Body of pancreas (tissue), 4 donors: ENCODE measurements around the gene MPHOSPH8. TPM values are rescaled to one million over a fixed set of nuclear protein-coding genes. Genes with fewer than 3 reads are reported as not detected.
"Not testable (repeated sequence)": the region's sequence is repeated elsewhere in the genome, so short reads cannot be mapped to it uniquely, and the experiment has no call there.

ENCODE experiments used
- ATAC-seq: fragments of 150-250 bp; one replicate; pipeline ENCODE4 v1.9.1; 2016
- DNase-seq, 4 donors: peaks; one replicate each; pipeline ENCODE4 v3.0.0-alpha.2; 2019
- H3K27ac ChIP-seq, 4 donors: fragments of 200-600 bp; sonication (generic); 1 replicate in 3 of 4; 2 replicates in 1 of 4; pipeline versions ENCODE4 v1.5.1 to v1.6.1; 2016 to 2019; ENCODE audit warnings: mild to moderate bottlenecking in 1 of 4, mixed read lengths in 1 of 4, moderate library complexity in 1 of 4
- H3K27me3 ChIP-seq, 2 donors: fragments of 200-600 bp; sonication (generic); one replicate each; pipeline ENCODE4 v1.6.0; 2016; ENCODE audit warnings: mild to moderate bottlenecking in 1 of 2
- H3K36me3 ChIP-seq, 2 donors: fragments of 200-600 bp; sonication (generic); replicated peaks in 1 of 2; 2 replicates each; pipeline ENCODE4 v1.5.1; 2016; ENCODE audit warnings: low read depth in 2 of 2; ENCODE audit not compliant: insufficient read depth in 1 of 2
- H3K4me1 ChIP-seq: fragments of 200-600 bp; sonication (generic); one replicate; pipeline ENCODE4 v1.6.0; 2016
- H3K4me3 ChIP-seq, 2 donors: fragments of 200-600 bp; sonication (generic); 1 replicate in 1 of 2; 2 replicates in 1 of 2; pipeline ENCODE4 v1.5.1; 2016 to 2019
- H3K9me3 ChIP-seq, 3 donors: fragments of 200-600 bp; sonication (generic); 1 replicate in 2 of 3; 2 replicates in 1 of 3; pipeline ENCODE4 v1.5.1; 2016
- POLR2A ChIP-seq, 3 donors: fragments of 450-650 bp; IDR thresholded peaks; one replicate each; pipeline ENCODE4 v1.6.1; 2016; ENCODE audit warnings: antibody characterized with exemption in 3 of 3, mild to moderate bottlenecking in 2 of 3
- WGBS, 2 donors: methylation state at CpG; one replicate each; pipeline ENCODE4 v1.1.5; 2017; 5-methylcytosine and 5-hydroxymethylcytosine counted together
- intact Hi-C: fragments of 100-400 bp; cut with DNase I; formaldehyde crosslinking; loops from one replicate; pipeline ENCODE4 v1.15.1; 2023
- total RNA-seq, 2 donors: library from RNA; depleted of rRNA; stranded (reverse); fragments of >200 nt; gene quantifications; one replicate each; pipeline ENCODE4 v1.1.0, GENCODE V29; 2016
- TF ChIP-seq, protein P1 (sequence below), 7 experiments: fragments of 450-650 bp in 4 of 7; fragments of 200-600 bp in 3 of 7; sonication (generic) in 3 of 7; IDR thresholded peaks; one replicate each; pipeline ENCODE4 v1.5.1; 2016 to 2019; ENCODE audit warnings: antibody characterized with exemption in 7 of 7

Gene MPHOSPH8
- total RNA-seq, 2 donors from 2014 or later, result 18.7 to 23.4 TPM

GRCh38 chr13:19681517-19681916 lies 48.1 kb downstream of the MPHOSPH8 start:
- H3K27ac ChIP-seq, result no peak overlapping the region
- H3K4me1 ChIP-seq, result peaks cover 11% of the 10 kb centered on the region
- no peaks in the 10 kb centered on the region for H3K36me3 ChIP-seq
- TF ChIP-seq, protein P1, sequence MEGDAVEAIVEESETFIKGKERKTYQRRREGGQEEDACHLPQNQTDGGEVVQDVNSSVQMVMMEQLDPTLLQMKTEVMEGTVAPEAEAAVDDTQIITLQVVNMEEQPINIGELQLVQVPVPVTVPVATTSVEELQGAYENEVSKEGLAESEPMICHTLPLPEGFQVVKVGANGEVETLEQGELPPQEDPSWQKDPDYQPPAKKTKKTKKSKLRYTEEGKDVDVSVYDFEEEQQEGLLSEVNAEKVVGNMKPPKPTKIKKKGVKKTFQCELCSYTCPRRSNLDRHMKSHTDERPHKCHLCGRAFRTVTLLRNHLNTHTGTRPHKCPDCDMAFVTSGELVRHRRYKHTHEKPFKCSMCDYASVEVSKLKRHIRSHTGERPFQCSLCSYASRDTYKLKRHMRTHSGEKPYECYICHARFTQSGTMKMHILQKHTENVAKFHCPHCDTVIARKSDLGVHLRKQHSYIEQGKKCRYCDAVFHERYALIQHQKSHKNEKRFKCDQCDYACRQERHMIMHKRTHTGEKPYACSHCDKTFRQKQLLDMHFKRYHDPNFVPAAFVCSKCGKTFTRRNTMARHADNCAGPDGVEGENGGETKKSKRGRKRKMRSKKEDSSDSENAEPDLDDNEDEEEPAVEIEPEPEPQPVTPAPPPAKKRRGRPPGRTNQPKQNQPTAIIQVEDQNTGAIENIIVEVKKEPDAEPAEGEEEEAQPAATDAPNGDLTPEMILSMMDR (IDR thresholded peaks at IDR 0.05), result no peak
- no peak for TF ChIP-seq POLR2A (IDR thresholded peaks at IDR 0.05)
- no peak overlapping the region for H3K4me3 ChIP-seq
- ATAC-seq, result no peak
- no peaks in the 10 kb centered on the region for H3K9me3 ChIP-seq
- intact Hi-C loops, result no loop called here
- WGBS, 2 donors, result 89 to 100% methylated on average over 2 of the region's 2 CpGs
- H3K27me3 ChIP-seq, result no peaks in the 10 kb centered on the region
- DNase-seq, result no peak

- H3K27me3 ChIP-seq, result no peaks in the 10 kb centered on the region
- WGBS, 2 donors, result 18 to 22% methylated on average over 5 of the region's 5 CpGs
- no peak for TF ChIP-seq POLR2A (IDR thresholded peaks at IDR 0.05)
- TF ChIP-seq, protein P1 (IDR thresholded peaks at IDR 0.05), result no peak
- peak overlapping the region in 1 of 4 donors; percentile 39 for H3K27ac ChIP-seq
- H3K4me3 ChIP-seq, result no peak overlapping the region
- DNase-seq, result peak; percentile 64 to 82 (median 71)
- H3K36me3 ChIP-seq, result no peaks in the 10 kb centered on the region
- H3K4me1 ChIP-seq, result peaks cover 11% of the 10 kb centered on the region
- ATAC-seq, result peak; percentile 69
- H3K9me3 ChIP-seq, result no peaks in the 10 kb centered on the region
- intact Hi-C loops, result no loop called here
Observed at GRCh38 chr13:19685034-19685433, 51.6 kb downstream of the MPHOSPH8 start.

GRCh38 chr13:19685437-19685836 lies 52.0 kb downstream of the MPHOSPH8 start:
- Histone ChIP-seq H3K4me3 (no peak overlapping the region), H3K4me1 (peaks cover 11% of the 10 kb centered on the region), H3K27me3 (no peaks in the 10 kb centered on the region), H3K9me3 (no peaks in the 10 kb centered on the region), H3K27ac (peak overlapping the region in 1 of 4 donors; percentile 39), H3K36me3 (no peaks in the 10 kb centered on the region)
- ATAC-seq, result no peak
- TF ChIP-seq, protein P1 (IDR thresholded peaks at IDR 0.05), result no peak
- TF ChIP-seq POLR2A (IDR thresholded peaks at IDR 0.05), result no peak
- DNase-seq, result no peak
- intact Hi-C loops, result no loop called here

DNA sequence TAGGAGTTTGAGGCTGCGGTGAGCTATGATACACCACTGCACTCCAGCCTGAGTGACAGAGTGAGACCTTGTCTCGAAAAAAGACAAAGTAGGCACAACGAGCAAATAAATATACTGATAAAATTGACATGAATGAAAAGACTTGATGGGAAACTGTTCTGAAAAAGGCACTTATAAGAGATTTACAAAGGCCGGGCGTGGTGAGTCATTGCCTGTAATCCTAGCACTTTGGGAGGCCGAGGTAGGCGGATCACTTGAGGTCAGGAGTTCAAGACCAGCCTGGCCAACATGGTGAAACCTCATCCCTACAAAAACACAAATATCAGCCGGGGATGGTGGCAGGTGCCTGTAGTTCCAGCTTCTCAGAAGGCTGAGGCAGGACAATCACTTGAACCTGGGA lies 58.0 kb downstream of the MPHOSPH8 start:
- H3K9me3 ChIP-seq, H3K4me3 ChIP-seq, H3K27ac ChIP-seq, H3K27me3 ChIP-seq, ATAC-seq, H3K36me3 ChIP-seq, DNase-seq, intact Hi-C loops, H3K4me1 ChIP-seq: not testable (repeated sequence)
- 94 to 98% methylated on average over 8 of the region's 8 CpGs for WGBS, 2 donors

GRCh38 chr13:19695428-19695827 lies 62.0 kb downstream of the MPHOSPH8 start:
- no peak for DNase-seq
- no peaks in the 10 kb centered on the region for H3K27me3 ChIP-seq
- H3K36me3 ChIP-seq, result no peaks in the 10 kb centered on the region
- intact Hi-C loops, result no loop called here
- no peak for ATAC-seq
- H3K4me3 ChIP-seq, result no peak overlapping the region
- H3K9me3 ChIP-seq, result no peaks in the 10 kb centered on the region
- no peak for TF ChIP-seq POLR2A (IDR thresholded peaks at IDR 0.05)
- TF ChIP-seq, protein P1 (IDR thresholded peaks at IDR 0.05), result no peak
- WGBS, 2 donors, result 81 to 90% methylated on average over 1 of the region's 1 CpG
- no peak overlapping the region for H3K27ac ChIP-seq
- H3K4me1 ChIP-seq, result no peaks in the 10 kb centered on the region
